HepG2 (cell line): ENCODE results near the gene PAPOLA. TPM values are rescaled to one million over a fixed set of nuclear protein-coding genes. Genes with fewer than 3 reads are reported as not detected.
A peak's percentile ranks its signal among the peaks of the same experiment; 100 is the strongest.
"Not testable (repeated sequence)": the region's sequence is repeated elsewhere in the genome, so short reads cannot be mapped to it uniquely, and the experiment has no call there.

ENCODE experiments used
- ATAC-seq: fragments of 200-7000 bp; cut with Tn5 transposase; 3 replicates; pipeline ENCODE4 v1.9.1; 2020; ENCODE audit warnings: mild to moderate bottlenecking, moderate library complexity
- BruUV-seq: library from RNA; stranded (reverse); fragments of 400-500 nt; replicated peaks from 2 replicates; lab custom pipeline; 2021; lab: Mats Ljungman, UMichigan
- CTCF ChIA-PET: fragments of 300-600 bp; formaldehyde crosslinking; extraction: SDS; loops from one replicate; lab custom pipeline; 2021; ENCODE audit warnings: low total read pairs, inconsistent platforms, low intra/inter-chr PET ratio; lab: Yijun Ruan, JAX
- POLR2A ChIA-PET: fragments of 350-600 bp; sonication (Branson Sonifier 250); formaldehyde crosslinking; loops from one replicate; lab custom pipeline; 2020; ENCODE audit warnings: antibody characterized with exemption, inconsistent platforms; lab: Yijun Ruan, JAX
- DNase-seq: peaks from one replicate; pipeline ENCODE4 v3.0.0-alpha.2; 2015; ENCODE audit warnings: low spot score
- FAIRE-seq: peaks from 3 replicates; lab custom pipeline; 2011; peaks lifted over from hg19 to GRCh38; lab: Jason Lieb, UNC
- H2AFZ ChIP-seq: one replicate; pipeline ENCODE4 v1.6.1; 2011; ENCODE audit warnings: low read length, inconsistent platforms
- H3K27ac ChIP-seq: fragments of 300-600 bp; 3 replicates; pipeline ENCODE4 v1.8.0; 2011; ENCODE audit warnings: mixed run types, mild to moderate bottlenecking, mixed read lengths, low read length, inconsistent platforms; ENCODE audit not compliant: insufficient read depth; ENCODE audit errors: extremely low read length
- H3K27me3 ChIP-seq, 2 experiments: fragments of 200-600 bp in 1 of 2; 2 replicates in 1 of 2; 3 replicates in 1 of 2; pipeline versions ENCODE4 v1.6.0 to v1.8.0; 2011; ENCODE audit warnings: low read length in 2 of 2, mild to moderate bottlenecking in 2 of 2, moderate library complexity in 2 of 2, inconsistent platforms in 1 of 2; ENCODE audit not compliant: insufficient read depth in 2 of 2, control insufficient read depth in 1 of 2
- H3K36me3 ChIP-seq, 2 experiments: fragments of 200-600 bp in 1 of 2; replicated peaks in 1 of 2; 2 replicates in 1 of 2; 3 replicates in 1 of 2; pipeline versions ENCODE4 v1.5.1 to v1.8.0; 2011; ENCODE audit warnings: low read length in 2 of 2, inconsistent platforms in 1 of 2; ENCODE audit not compliant: insufficient read depth in 2 of 2, control insufficient read depth in 1 of 2
- H3K4me1 ChIP-seq: 2 replicates; pipeline ENCODE4 v1.5.1; 2012; ENCODE audit warnings: low read length, inconsistent platforms; ENCODE audit not compliant: insufficient read depth
- H3K4me2 ChIP-seq: 2 replicates; pipeline ENCODE4 v1.6.0; 2011; ENCODE audit warnings: low read depth, low read length, inconsistent platforms
- H3K4me3 ChIP-seq, 3 experiments: fragments of 200-600 bp in 1 of 3; sonication (generic), shearing (Covaris generic) in 1 of 3; replicated peaks in 1 of 3; 2 replicates each; pipeline ENCODE4 v1.5.1; 2011 to 2016; ENCODE audit warnings: low read length in 3 of 3, inconsistent platforms in 2 of 3, low read depth in 2 of 3, mild to moderate bottlenecking in 2 of 3, control low read depth in 1 of 3, mixed read lengths in 1 of 3; ENCODE audit not compliant: insufficient read depth in 1 of 3
- H3K79me2 ChIP-seq: one replicate; pipeline ENCODE4 v1.6.1; 2011; ENCODE audit warnings: low read length, inconsistent platforms; ENCODE audit not compliant: insufficient read depth
- H3K9ac ChIP-seq: 2 replicates; pipeline ENCODE4 v1.6.0; 2011; ENCODE audit warnings: mild to moderate bottlenecking, low read depth, low read length, inconsistent platforms; ENCODE audit not compliant: insufficient read depth
- H3K9me3 ChIP-seq: 2 replicates; pipeline ENCODE4 v1.5.1; 2012; ENCODE audit warnings: mild to moderate bottlenecking, low read length
- H4K20me1 ChIP-seq: 2 replicates; pipeline ENCODE4 v1.6.0; 2011; ENCODE audit warnings: inconsistent platforms, mild to moderate bottlenecking, low read length, moderate library complexity; ENCODE audit not compliant: insufficient read depth
- SMYD3 ChIP-seq: sonication (generic); formaldehyde crosslinking; IDR thresholded peaks from 2 replicates; pipeline ENCODE4 v1.8.1; 2023; ENCODE audit warnings: mild to moderate bottlenecking, missing genetic modification reagents
- ZBTB38 ChIP-seq: sonication (generic); formaldehyde crosslinking; IDR thresholded peaks from 2 replicates; pipeline ENCODE4 v1.5.1; 2020; ENCODE audit warnings: mild to moderate bottlenecking, missing genetic modification reagents
- ZNF770 ChIP-seq: sonication (generic); formaldehyde crosslinking; IDR thresholded peaks from 2 replicates; pipeline ENCODE4 v1.5.0; 2020; ENCODE audit warnings: mild to moderate bottlenecking, missing genetic modification reagents
- WGBS: methylation state at CpG from one replicate; pipeline ENCODE4 v1.1.6; 2017; ENCODE audit warnings: low lambda C conversion rate; 5-methylcytosine and 5-hydroxymethylcytosine counted together
- in situ Hi-C: cut with HindIII; loops from 2 replicates; pipeline ENCODE4 v1.10.0; 2017; ENCODE audit warnings: low pct_unique_long_range_greater_than_20kb; ENCODE audit not compliant: extremely low pct_ligation_motif_present
- intact Hi-C: fragments of 100-400 bp; cut with micrococcal nuclease; formaldehyde crosslinking; loops from one replicate; pipeline ENCODE4 v1.10.0; 2022; ENCODE audit not compliant: unreplicated experiment
- polyA plus RNA-seq, 8 experiments: library from polyadenylated mRNA; depleted of rRNA in 3 of 8; stranded (reverse) in 7 of 8; unstranded in 1 of 8; fragments of >200 nt; fragmentation: Illumina TruSeq in 4 of 8; extraction: Trizol in 4 of 8; gene quantifications; 2 replicates each; pipeline versions ENCODE4 v1.2.1 to v1.2.3, GENCODE V29; 2011 to 2016; ENCODE audit warnings: low read depth in 4 of 8, missing spikeins in 1 of 8, mixed read lengths in 1 of 8; ENCODE audit not compliant: insufficient read depth in 1 of 8
- total RNA-seq, 5 experiments: library from RNA; depleted of rRNA; stranded (reverse); fragments of >200 nt; fragmentation: Illumina TruSeq; extraction: Trizol; gene quantifications; 2 replicates each; pipeline ENCODE4 v1.2.3, GENCODE V29; 2016; ENCODE audit warnings: low read depth in 1 of 5
- TF ChIP-seq, protein P1 (sequence below): sonication (generic); formaldehyde crosslinking; IDR thresholded peaks from 2 replicates; pipeline ENCODE4 v1.5.0; 2020; ENCODE audit warnings: missing genetic modification reagents
- TF ChIP-seq, protein P2 (sequence below): sonication (generic); formaldehyde crosslinking; IDR thresholded peaks from 2 replicates; pipeline ENCODE4 v1.4.0; 2020; ENCODE audit warnings: missing genetic modification reagents

The PAPOLA gene
- total and polyA plus RNA-seq, 2 of the 13 experiments (the other 11 are each of a cell fraction or from before 2014, with no cell fraction given), result 103 to 151 TPM

DNA sequence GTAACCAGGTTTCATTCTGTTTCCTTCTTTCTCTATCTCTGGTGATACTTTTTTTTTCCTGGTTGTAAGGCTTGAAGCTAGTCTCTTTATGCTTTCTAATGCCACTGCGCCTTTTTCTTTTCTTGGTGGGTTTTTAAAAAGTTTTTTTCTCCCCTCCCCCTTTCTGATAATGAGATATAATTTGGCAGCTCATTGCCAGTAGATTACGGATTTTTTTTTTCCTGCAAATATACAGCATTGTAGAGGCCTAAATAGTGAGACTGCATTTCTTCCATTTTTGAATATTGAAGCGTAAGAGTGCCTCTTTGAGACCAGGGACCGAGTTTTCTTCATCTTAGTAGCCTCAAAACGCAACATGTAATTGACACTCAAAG lies 1.1 kb downstream of the PAPOLA start:
- Histone ChIP-seq H3K9me3 (no peaks in the 10 kb centered on the region), H3K4me2 (peak overlapping the region; percentile 76), H3K4me1 (peaks cover 56% of the 10 kb centered on the region)
- BruUV-seq, result no TSS peak
- in situ Hi-C loops, result no loop called here
- no peak for ATAC-seq
- TF ChIP-seq, protein P1, sequence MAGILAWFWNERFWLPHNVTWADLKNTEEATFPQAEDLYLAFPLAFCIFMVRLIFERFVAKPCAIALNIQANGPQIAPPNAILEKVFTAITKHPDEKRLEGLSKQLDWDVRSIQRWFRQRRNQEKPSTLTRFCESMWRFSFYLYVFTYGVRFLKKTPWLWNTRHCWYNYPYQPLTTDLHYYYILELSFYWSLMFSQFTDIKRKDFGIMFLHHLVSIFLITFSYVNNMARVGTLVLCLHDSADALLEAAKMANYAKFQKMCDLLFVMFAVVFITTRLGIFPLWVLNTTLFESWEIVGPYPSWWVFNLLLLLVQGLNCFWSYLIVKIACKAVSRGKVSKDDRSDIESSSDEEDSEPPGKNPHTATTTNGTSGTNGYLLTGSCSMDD, result no peak
- TF ChIP-seq SMYD3 (CRISPR knock-in tag), result 0 out of 2 replicates have a peak, but pooled peaks have one; percentile 49
- TF ChIP-seq, all 625 proteins: peak for 1
- CTCF ChIA-PET, result no interaction called here
- Histone ChIP-seq H3K4me3 (peak overlapping the region; percentile 86 to 90 (median 89)), H3K27me3 (no peaks in the 10 kb centered on the region; a peak in 1 of 5 replicates), H4K20me1 (peaks cover 45% of the 10 kb centered on the region), H3K36me3 (no peaks in the 10 kb centered on the region; a peak in 1 of 5 replicates), H3K9ac (peak overlapping the region; percentile 95), H3K27ac (peak overlapping the region; percentile 89), H3K79me2 (peaks cover 70% of the 10 kb centered on the region), H2AFZ (no peak overlapping the region)
- POLR2A ChIA-PET, result interaction anchor here (0.7 to 1.3 kb wide), 5 partner anchors 9 to 41 kb away, joined by 3 to 5 read pairs (median 3); no protein-coding TSS in a partner anchor
- DNase-seq (no peak), FAIRE-seq (no peak)
- 4% methylated on average over 5 of the region's 5 CpGs for WGBS
- intact Hi-C loops, result loop anchor here (5.0 kb wide), 2 partner anchors 41 to 141 kb away; partner anchors contain the start of genes ATG2B and GSKIP

DNA sequence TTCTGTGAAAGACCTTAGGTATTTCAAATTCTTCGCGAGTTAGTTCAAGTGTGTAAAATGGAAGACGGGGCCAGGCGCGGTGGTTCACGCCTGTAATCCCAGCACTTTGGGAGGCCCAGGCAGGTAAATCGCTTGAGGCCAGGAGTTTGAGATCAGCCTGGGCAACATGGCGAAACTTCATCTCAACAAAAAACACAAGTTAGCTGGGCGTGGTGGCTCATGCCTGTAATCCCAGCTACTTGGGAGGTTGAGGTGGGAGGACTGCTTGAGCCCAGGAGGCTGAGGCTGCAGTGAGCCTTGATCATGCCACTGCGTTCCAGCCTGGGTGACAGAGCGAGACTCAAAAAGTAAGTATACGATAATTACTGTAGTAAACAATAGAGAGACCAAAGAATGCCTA lies 2.2 kb downstream of the PAPOLA start:
- H3K4me2 ChIP-seq, result peak overlapping the region; percentile 76
- H3K36me3 ChIP-seq, FAIRE-seq, H2AFZ ChIP-seq, CTCF ChIA-PET, in situ Hi-C loops, ATAC-seq, H3K27ac ChIP-seq, H3K27me3 ChIP-seq, DNase-seq, BruUV-seq, POLR2A ChIA-PET, H3K9me3 ChIP-seq: not testable (repeated sequence)
- peaks cover 61% of the 10 kb centered on the region for H3K4me1 ChIP-seq
- intact Hi-C loops, result loop anchor here (5.0 kb wide), 2 partner anchors 42 to 142 kb away; partner anchors contain the start of genes ATG2B and GSKIP
- peaks cover 80% of the 10 kb centered on the region for H3K79me2 ChIP-seq
- H3K4me3 ChIP-seq, result peak overlapping the region; percentile 86 to 90 (median 89); a peak in 4 of 6 replicates
- H3K9ac ChIP-seq, result peak overlapping the region; percentile 9; the same call in 1 of the 2 replicates
- peaks cover 55% of the 10 kb centered on the region for H4K20me1 ChIP-seq
- WGBS, result 91% methylated on average over 12 of the region's 12 CpGs
- TF ChIP-seq ZBTB38 (CRISPR knock-in tag) (peak; percentile 69; the same call in 1 of the 2 replicates), ZNF770 (CRISPR knock-in tag) (peak; percentile 55)
- TF ChIP-seq, protein P2, sequence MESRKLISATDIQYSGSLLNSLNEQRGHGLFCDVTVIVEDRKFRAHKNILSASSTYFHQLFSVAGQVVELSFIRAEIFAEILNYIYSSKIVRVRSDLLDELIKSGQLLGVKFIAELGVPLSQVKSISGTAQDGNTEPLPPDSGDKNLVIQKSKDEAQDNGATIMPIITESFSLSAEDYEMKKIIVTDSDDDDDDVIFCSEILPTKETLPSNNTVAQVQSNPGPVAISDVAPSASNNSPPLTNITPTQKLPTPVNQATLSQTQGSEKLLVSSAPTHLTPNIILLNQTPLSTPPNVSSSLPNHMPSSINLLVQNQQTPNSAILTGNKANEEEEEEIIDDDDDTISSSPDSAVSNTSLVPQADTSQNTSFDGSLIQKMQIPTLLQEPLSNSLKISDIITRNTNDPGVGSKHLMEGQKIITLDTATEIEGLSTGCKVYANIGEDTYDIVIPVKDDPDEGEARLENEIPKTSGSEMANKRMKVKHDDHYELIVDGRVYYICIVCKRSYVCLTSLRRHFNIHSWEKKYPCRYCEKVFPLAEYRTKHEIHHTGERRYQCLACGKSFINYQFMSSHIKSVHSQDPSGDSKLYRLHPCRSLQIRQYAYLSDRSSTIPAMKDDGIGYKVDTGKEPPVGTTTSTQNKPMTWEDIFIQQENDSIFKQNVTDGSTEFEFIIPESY (CRISPR knock-in tag), result peak; percentile 12; the same call in 1 of the 2 replicates
